ENCODE data around the gene PRKG1. TPM values are rescaled to one million over a fixed set of nuclear protein-coding genes. Genes with fewer than 3 reads are reported as not detected.

Gene PRKG1
- total and polyA plus RNA-seq, 4 donors: 0.46 to 5.1 (median 1.5) TPM

- DNase-seq (ENCODE audit: low spot score): no peak
- no peak for TF ChIP-seq JUND (IDR thresholded peaks at IDR 0.05)
- TF ChIP-seq FOXA1 (IDR thresholded peaks at IDR 0.05): no peak
- no peak for TF ChIP-seq GABPA (IDR thresholded peaks at IDR 0.05 in 1 of 2, conservative IDR thresholded peaks at IDR 0.05 in 1 of 2)
- TF ChIP-seq HNF4G (IDR thresholded peaks at IDR 0.05): no peak
- TF ChIP-seq HNF4A (conservative IDR thresholded peaks at IDR 0.05): no peak
- TF ChIP-seq RAD21 (IDR thresholded peaks at IDR 0.05): no peak
- no peak for TF ChIP-seq ZBTB33 (IDR thresholded peaks at IDR 0.05)
- TF ChIP-seq TAF1 (conservative IDR thresholded peaks at IDR 0.05): no peak
- TF ChIP-seq FOXA2 (IDR thresholded peaks at IDR 0.05): no peak
- no peak for TF ChIP-seq ATF3 (IDR thresholded peaks at IDR 0.05)
- TF ChIP-seq EGR1 (IDR thresholded peaks at IDR 0.05; ENCODE audit: low read depth in 2 of 2): no peak
- no peak for TF ChIP-seq RXRA (IDR thresholded peaks at IDR 0.05)
- no peak for TF ChIP-seq NR2F2 (IDR thresholded peaks at IDR 0.05)
- no peak for TF ChIP-seq REST (IDR thresholded peaks at IDR 0.05)
- TF ChIP-seq SP1 (IDR thresholded peaks at IDR 0.05): no peak
- TF ChIP-seq YY1 (IDR thresholded peaks at IDR 0.05): no peak
- H3K4me1 ChIP-seq (ENCODE audit: control insufficient read depth in 4 of 4, insufficient read depth in 4 of 4, low read length in 3 of 4): no peaks in the 10 kb centered on the region
- H3K9me3 ChIP-seq (ENCODE audit: control insufficient read depth in 4 of 4, low read length in 3 of 4): no peaks in the 10 kb centered on the region
- 82% methylated on average over 5 of the region's 5 CpGs for WGBS
- no peaks in the 10 kb centered on the region for H3K27me3 ChIP-seq (ENCODE audit: control insufficient read depth in 4 of 4, insufficient read depth in 4 of 4, low read length in 3 of 4)
- no peak overlapping the region for H3K4me3 ChIP-seq (ENCODE audit: low read depth in 1 of 3, low read length in 3 of 3)
- H3K36me3 ChIP-seq (ENCODE audit: control insufficient read depth in 4 of 4, insufficient read depth in 3 of 4, low read depth in 1 of 4, low read length in 3 of 4): no peaks in the 10 kb centered on the region
- no peak overlapping the region for H3K9ac ChIP-seq (ENCODE audit: low read depth in 1 of 2, low read length in 2 of 2)
- no peak overlapping the region for H3K27ac ChIP-seq (ENCODE audit: low read depth in 1 of 2, low read length in 2 of 2)
Measured at GRCh38 chr10:52099026-52099600, 1024.8 kb downstream of the PRKG1 start.

- Histone ChIP-seq H3K27ac (ENCODE audit: low read depth in 1 of 2, low read length in 2 of 2) (no peak overlapping the region), H3K4me1 (ENCODE audit: control insufficient read depth in 4 of 4, insufficient read depth in 4 of 4, low read length in 3 of 4) (no peaks in the 10 kb centered on the region), H3K27me3 (ENCODE audit: control insufficient read depth in 4 of 4, insufficient read depth in 4 of 4, low read length in 3 of 4) (no peaks in the 10 kb centered on the region), H3K9ac (ENCODE audit: low read depth in 1 of 2, low read length in 2 of 2) (no peak overlapping the region), H3K36me3 (ENCODE audit: control insufficient read depth in 4 of 4, insufficient read depth in 3 of 4, low read depth in 1 of 4, low read length in 3 of 4) (no peaks in the 10 kb centered on the region), H3K4me3 (ENCODE audit: low read depth in 1 of 3, low read length in 3 of 3) (no peak overlapping the region), H3K9me3 (ENCODE audit: control insufficient read depth in 4 of 4, low read length in 3 of 4) (no peaks in the 10 kb centered on the region)
- no peak for TF ChIP-seq RXRA (IDR thresholded peaks at IDR 0.05)
- TF ChIP-seq CTCF (IDR thresholded peaks at IDR 0.05; ENCODE audit: low read depth, low read length, missing input control): no peak
- TF ChIP-seq FOXA1 (IDR thresholded peaks at IDR 0.05): no peak
- TF ChIP-seq ZBTB33 (IDR thresholded peaks at IDR 0.05): no peak
- no peak for TF ChIP-seq GABPA (IDR thresholded peaks at IDR 0.05 in 1 of 2, conservative IDR thresholded peaks at IDR 0.05 in 1 of 2)
- no peak for TF ChIP-seq SP1 (IDR thresholded peaks at IDR 0.05)
- no peak for TF ChIP-seq MAX (IDR thresholded peaks at IDR 0.05)
- TF ChIP-seq JUND (IDR thresholded peaks at IDR 0.05): no peak
- TF ChIP-seq YY1 (IDR thresholded peaks at IDR 0.05): no peak
- TF ChIP-seq TAF1 (conservative IDR thresholded peaks at IDR 0.05): no peak
- WGBS: 64% methylated on average over 6 of the region's 6 CpGs
- no peak for DNase-seq (ENCODE audit: low spot score)
Measured at GRCh38 chr10:52100011-52100547, 1025.8 kb downstream of the PRKG1 start.
